GM23338 (cell line): ENCODE results near the gene MGRN1.

Source experiments
- CREB1 ChIP-seq: fragments of 250-450 bp; sonication (Bioruptor Pico); IDR thresholded peaks from 2 replicates; pipeline ENCODE4 v1.5.0; 2020; ENCODE audit warnings: low read depth, mild to moderate bottlenecking, moderate library complexity
- EZH2 ChIP-seq: fragments of 200-600 bp; sonication (generic); IDR thresholded peaks from one replicate; pipeline ENCODE4 v1.8.0; 2017; ENCODE audit warnings: antibody characterized with exemption, mild to moderate bottlenecking, low read depth; ENCODE audit not compliant: unreplicated experiment
- EZH2phosphoT487 ChIP-seq: fragments of 200-600 bp; sonication (generic); IDR thresholded peaks from one replicate; pipeline ENCODE4 v1.8.1; 2018; ENCODE audit warnings: antibody characterized with exemption; ENCODE audit not compliant: unreplicated experiment
- JUNB ChIP-seq: IDR thresholded peaks from one replicate; pipeline ENCODE4 v1.6.1; 2016; ENCODE audit warnings: antibody characterized with exemption; ENCODE audit not compliant: unreplicated experiment
- NANOG ChIP-seq: IDR thresholded peaks from 2 replicates; pipeline ENCODE4 v1.6.1; 2016; ENCODE audit warnings: antibody characterized with exemption, borderline replicate concordance
- POLR2AphosphoS5 ChIP-seq: IDR thresholded peaks from 2 replicates; pipeline ENCODE4 v1.6.1; 2016; ENCODE audit warnings: antibody characterized with exemption, low read depth
- STAT1 ChIP-seq: IDR thresholded peaks from one replicate; pipeline ENCODE4 v1.6.1; 2016; ENCODE audit warnings: antibody characterized with exemption; ENCODE audit not compliant: unreplicated experiment
- ZNF331 ChIP-seq: fragments of 250-450 bp; sonication (Bioruptor Pico); IDR thresholded peaks from 2 replicates; pipeline ENCODE4 v1.5.0; 2020; ENCODE audit warnings: low read depth, mild to moderate bottlenecking, moderate library complexity
- TF ChIP-seq, protein P1 (sequence below), 2 experiments: fragments of 200-600 bp in 1 of 2; sonication (generic) in 1 of 2; conservative IDR thresholded peaks; 2 replicates each; pipeline versions ENCODE4 v1.5.1 to v1.6.1; 2016 to 2017; ENCODE audit warnings: antibody characterized with exemption in 2 of 2, low read depth in 2 of 2, mild to moderate bottlenecking in 2 of 2, moderate library complexity in 1 of 2
- TF ChIP-seq, protein P2 (sequence below): IDR thresholded peaks from one replicate; pipeline ENCODE4 v1.6.1; 2018; ENCODE audit warnings: antibody characterized with exemption; ENCODE audit not compliant: unreplicated experiment
- TF ChIP-seq, protein P3 (sequence below): IDR thresholded peaks from 2 replicates; pipeline ENCODE4 v1.6.1; 2016; ENCODE audit warnings: antibody characterized with exemption
- TF ChIP-seq, protein P4 (sequence below): fragments of 250-450 bp; sonication (Bioruptor Pico); IDR thresholded peaks from 2 replicates; pipeline ENCODE4 v1.5.0; 2020; ENCODE audit warnings: mild to moderate bottlenecking, moderate library complexity

DNA sequence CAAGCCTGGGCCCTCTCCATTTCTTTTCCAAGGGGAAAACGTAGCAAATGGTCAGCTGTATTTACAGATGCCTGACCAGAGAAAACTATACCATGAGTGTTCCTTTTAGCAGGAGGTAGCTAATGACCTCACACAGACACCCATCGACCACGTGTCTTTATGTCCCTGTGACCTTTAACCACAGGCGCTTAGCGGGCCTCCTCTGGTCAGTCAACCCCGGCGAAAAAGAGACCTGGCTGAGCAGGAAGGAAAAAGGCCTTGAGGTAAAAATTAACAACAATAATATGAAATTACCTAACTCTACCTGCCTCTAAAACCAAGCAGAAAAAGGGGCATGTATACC lies 77.8 kb downstream of the MGRN1 start:
- TF ChIP-seq, protein P1, sequence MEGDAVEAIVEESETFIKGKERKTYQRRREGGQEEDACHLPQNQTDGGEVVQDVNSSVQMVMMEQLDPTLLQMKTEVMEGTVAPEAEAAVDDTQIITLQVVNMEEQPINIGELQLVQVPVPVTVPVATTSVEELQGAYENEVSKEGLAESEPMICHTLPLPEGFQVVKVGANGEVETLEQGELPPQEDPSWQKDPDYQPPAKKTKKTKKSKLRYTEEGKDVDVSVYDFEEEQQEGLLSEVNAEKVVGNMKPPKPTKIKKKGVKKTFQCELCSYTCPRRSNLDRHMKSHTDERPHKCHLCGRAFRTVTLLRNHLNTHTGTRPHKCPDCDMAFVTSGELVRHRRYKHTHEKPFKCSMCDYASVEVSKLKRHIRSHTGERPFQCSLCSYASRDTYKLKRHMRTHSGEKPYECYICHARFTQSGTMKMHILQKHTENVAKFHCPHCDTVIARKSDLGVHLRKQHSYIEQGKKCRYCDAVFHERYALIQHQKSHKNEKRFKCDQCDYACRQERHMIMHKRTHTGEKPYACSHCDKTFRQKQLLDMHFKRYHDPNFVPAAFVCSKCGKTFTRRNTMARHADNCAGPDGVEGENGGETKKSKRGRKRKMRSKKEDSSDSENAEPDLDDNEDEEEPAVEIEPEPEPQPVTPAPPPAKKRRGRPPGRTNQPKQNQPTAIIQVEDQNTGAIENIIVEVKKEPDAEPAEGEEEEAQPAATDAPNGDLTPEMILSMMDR (conservative IDR thresholded peaks at IDR 0.05; ENCODE audit: low read depth in 2 of 2) = no peak
- TF ChIP-seq EZH2 = no peak
- no peak for TF ChIP-seq JUNB
- TF ChIP-seq POLR2AphosphoS5 = no peak
- no peak for TF ChIP-seq STAT1
- no peak for TF ChIP-seq ZNF331 (CRISPR knock-in tag)
- TF ChIP-seq EZH2phosphoT487 = no peak
- no peak for TF ChIP-seq CREB1 (CRISPR knock-in tag)
- TF ChIP-seq, protein P2, sequence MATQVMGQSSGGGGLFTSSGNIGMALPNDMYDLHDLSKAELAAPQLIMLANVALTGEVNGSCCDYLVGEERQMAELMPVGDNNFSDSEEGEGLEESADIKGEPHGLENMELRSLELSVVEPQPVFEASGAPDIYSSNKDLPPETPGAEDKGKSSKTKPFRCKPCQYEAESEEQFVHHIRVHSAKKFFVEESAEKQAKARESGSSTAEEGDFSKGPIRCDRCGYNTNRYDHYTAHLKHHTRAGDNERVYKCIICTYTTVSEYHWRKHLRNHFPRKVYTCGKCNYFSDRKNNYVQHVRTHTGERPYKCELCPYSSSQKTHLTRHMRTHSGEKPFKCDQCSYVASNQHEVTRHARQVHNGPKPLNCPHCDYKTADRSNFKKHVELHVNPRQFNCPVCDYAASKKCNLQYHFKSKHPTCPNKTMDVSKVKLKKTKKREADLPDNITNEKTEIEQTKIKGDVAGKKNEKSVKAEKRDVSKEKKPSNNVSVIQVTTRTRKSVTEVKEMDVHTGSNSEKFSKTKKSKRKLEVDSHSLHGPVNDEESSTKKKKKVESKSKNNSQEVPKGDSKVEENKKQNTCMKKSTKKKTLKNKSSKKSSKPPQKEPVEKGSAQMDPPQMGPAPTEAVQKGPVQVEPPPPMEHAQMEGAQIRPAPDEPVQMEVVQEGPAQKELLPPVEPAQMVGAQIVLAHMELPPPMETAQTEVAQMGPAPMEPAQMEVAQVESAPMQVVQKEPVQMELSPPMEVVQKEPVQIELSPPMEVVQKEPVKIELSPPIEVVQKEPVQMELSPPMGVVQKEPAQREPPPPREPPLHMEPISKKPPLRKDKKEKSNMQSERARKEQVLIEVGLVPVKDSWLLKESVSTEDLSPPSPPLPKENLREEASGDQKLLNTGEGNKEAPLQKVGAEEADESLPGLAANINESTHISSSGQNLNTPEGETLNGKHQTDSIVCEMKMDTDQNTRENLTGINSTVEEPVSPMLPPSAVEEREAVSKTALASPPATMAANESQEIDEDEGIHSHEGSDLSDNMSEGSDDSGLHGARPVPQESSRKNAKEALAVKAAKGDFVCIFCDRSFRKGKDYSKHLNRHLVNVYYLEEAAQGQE = no peak
- TF ChIP-seq, protein P3, sequence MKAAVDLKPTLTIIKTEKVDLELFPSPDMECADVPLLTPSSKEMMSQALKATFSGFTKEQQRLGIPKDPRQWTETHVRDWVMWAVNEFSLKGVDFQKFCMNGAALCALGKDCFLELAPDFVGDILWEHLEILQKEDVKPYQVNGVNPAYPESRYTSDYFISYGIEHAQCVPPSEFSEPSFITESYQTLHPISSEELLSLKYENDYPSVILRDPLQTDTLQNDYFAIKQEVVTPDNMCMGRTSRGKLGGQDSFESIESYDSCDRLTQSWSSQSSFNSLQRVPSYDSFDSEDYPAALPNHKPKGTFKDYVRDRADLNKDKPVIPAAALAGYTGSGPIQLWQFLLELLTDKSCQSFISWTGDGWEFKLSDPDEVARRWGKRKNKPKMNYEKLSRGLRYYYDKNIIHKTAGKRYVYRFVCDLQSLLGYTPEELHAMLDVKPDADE = no peak
- TF ChIP-seq, protein P4, sequence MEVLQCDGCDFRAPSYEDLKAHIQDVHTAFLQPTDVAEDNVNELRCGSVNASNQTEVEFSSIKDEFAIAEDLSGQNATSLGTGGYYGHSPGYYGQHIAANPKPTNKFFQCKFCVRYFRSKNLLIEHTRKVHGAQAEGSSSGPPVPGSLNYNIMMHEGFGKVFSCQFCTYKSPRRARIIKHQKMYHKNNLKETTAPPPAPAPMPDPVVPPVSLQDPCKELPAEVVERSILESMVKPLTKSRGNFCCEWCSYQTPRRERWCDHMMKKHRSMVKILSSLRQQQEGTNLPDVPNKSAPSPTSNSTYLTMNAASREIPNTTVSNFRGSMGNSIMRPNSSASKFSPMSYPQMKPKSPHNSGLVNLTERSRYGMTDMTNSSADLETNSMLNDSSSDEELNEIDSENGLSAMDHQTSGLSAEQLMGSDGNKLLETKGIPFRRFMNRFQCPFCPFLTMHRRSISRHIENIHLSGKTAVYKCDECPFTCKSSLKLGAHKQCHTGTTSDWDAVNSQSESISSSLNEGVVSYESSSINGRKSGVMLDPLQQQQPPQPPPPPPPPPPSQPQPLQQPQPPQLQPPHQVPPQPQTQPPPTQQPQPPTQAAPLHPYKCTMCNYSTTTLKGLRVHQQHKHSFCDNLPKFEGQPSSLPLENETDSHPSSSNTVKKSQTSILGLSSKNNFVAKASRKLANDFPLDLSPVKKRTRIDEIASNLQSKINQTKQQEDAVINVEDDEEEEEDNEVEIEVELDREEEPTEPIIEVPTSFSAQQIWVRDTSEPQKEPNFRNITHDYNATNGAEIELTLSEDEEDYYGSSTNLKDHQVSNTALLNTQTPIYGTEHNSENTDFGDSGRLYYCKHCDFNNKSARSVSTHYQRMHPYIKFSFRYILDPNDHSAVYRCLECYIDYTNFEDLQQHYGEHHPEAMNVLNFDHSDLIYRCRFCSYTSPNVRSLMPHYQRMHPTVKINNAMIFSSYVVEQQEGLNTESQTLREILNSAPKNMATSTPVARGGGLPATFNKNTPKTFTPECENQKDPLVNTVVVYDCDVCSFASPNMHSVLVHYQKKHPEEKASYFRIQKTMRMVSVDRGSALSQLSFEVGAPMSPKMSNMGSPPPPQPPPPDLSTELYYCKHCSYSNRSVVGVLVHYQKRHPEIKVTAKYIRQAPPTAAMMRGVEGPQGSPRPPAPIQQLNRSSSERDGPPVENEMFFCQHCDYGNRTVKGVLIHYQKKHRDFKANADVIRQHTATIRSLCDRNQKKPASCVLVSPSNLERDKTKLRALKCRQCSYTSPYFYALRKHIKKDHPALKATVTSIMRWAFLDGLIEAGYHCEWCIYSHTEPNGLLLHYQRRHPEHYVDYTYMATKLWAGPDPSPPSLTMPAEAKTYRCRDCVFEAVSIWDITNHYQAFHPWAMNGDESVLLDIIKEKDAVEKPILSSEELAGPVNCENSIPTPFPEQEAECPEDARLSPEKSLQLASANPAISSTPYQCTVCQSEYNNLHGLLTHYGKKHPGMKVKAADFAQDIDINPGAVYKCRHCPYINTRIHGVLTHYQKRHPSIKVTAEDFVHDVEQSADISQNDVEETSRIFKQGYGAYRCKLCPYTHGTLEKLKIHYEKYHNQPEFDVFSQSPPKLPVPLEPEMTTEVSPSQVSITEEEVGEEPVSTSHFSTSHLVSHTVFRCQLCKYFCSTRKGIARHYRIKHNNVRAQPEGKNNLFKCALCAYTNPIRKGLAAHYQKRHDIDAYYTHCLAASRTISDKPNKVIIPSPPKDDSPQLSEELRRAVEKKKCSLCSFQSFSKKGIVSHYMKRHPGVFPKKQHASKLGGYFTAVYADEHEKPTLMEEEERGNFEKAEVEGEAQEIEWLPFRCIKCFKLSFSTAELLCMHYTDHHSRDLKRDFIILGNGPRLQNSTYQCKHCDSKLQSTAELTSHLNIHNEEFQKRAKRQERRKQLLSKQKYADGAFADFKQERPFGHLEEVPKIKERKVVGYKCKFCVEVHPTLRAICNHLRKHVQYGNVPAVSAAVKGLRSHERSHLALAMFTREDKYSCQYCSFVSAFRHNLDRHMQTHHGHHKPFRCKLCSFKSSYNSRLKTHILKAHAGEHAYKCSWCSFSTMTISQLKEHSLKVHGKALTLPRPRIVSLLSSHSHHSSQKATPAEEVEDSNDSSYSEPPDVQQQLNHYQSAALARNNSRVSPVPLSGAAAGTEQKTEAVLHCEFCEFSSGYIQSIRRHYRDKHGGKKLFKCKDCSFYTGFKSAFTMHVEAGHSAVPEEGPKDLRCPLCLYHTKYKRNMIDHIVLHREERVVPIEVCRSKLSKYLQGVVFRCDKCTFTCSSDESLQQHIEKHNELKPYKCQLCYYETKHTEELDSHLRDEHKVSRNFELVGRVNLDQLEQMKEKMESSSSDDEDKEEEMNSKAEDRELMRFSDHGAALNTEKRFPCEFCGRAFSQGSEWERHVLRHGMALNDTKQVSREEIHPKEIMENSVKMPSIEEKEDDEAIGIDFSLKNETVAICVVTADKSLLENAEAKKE (CRISPR knock-in tag) = no peak
- TF ChIP-seq NANOG = no peak
